NCI-H2107 (cell line): ENCODE results near the gene GRAMD4.

Experiments used
- DNase-seq: peaks from one replicate; lab custom pipeline; 2025; lab: John Stamatoyannopoulos, UW

The GRAMD4 gene

GRCh38 chr22:46656856-46657654 lies 36.9 kb downstream of the GRAMD4 start:
- DNase-seq: no peak

GRCh38 chr22:46657655-46657953 lies 37.4 kb downstream of the GRAMD4 start:
- no peak for DNase-seq

GRCh38 chr22:46657996-46658947 lies 38.1 kb downstream of the GRAMD4 start:
- no peak for DNase-seq

GRCh38 chr22:46659059-46659790 lies 39.0 kb downstream of the GRAMD4 start:
- DNase-seq: no peak

- no peak for DNase-seq
Observed at GRCh38 chr22:46659791-46660186, 39.6 kb downstream of the GRAMD4 start.

- no peak for DNase-seq
Observed at GRCh38 chr22:46660604-46661201, 40.5 kb downstream of the GRAMD4 start.

GRCh38 chr22:46661221-46661851 lies 41.1 kb downstream of the GRAMD4 start:
- DNase-seq: peak; percentile 72

GRCh38 chr22:46662226-46662625 lies 42.0 kb downstream of the GRAMD4 start:
- no peak for DNase-seq

GRCh38 chr22:46663001-46663400 lies 42.8 kb downstream of the GRAMD4 start:
- DNase-seq: no peak

GRCh38 chr22:46663436-46664100 lies 43.4 kb downstream of the GRAMD4 start:
- DNase-seq: no peak

- no peak for DNase-seq
Observed at GRCh38 chr22:46664301-46664855, 44.2 kb downstream of the GRAMD4 start.

- DNase-seq: no peak
Observed at GRCh38 chr22:46665151-46665695, 45.0 kb downstream of the GRAMD4 start.

GRCh38 chr22:46665751-46666280 lies 45.6 kb downstream of the GRAMD4 start:
- DNase-seq: no peak

- no peak for DNase-seq
Observed at GRCh38 chr22:46666577-46667244, 46.5 kb downstream of the GRAMD4 start.

GRCh38 chr22:46667245-46667623 lies 47.0 kb downstream of the GRAMD4 start:
- no peak for DNase-seq

- DNase-seq: no peak
Observed at GRCh38 chr22:46668116-46668515, 47.9 kb downstream of the GRAMD4 start.

- no peak for DNase-seq
Observed at GRCh38 chr22:46669201-46669600, 49.0 kb downstream of the GRAMD4 start.

GRCh38 chr22:46671824-46672432 lies 51.7 kb downstream of the GRAMD4 start:
- no peak for DNase-seq

- DNase-seq: peak; percentile 10
Observed at GRCh38 chr22:46672731-46673130, 52.5 kb downstream of the GRAMD4 start.
